ENCODE measurements around the gene SPO11. TPM values are rescaled to one million over a fixed set of nuclear protein-coding genes. Genes with fewer than 3 reads are reported as not detected.

The SPO11 gene
- total and polyA plus RNA-seq, 2 of the 8 experiments (the other 6 are each of a cell fraction or from before 2014, with no cell fraction given): not detected

DNA sequence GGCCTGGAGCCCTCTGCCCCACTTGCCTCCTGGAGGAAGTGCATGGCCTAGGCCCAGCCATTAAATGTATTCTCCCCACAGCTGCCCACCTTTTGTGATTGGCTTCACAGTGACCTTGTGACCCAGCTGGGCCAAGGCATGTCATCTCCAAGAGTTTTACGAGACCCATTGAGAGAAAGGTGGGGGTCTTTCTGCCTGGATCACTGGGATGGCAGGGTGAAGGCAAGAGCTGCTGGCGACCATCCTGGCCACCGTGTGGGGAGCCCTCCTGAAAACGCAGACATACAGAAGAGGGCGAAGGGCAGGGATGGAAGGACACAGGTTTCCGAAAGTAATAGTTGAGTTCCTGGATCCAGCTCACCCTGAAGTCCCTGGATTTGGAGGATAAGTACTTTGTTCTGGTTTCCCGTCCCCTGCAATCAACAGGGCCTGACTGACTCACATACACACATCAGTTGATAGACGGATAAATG, 12.3 kb upstream of the SPO11 start:
- no peak overlapping the region for H4K8ac ChIP-seq (ENCODE audit: extremely low read depth, insufficient read depth, low read length)
- H3K4me3 ChIP-seq (ENCODE audit: extremely low read depth in 1 of 4, insufficient read depth in 2 of 4, low read depth in 3 of 4, low read length in 4 of 4): no peak overlapping the region
- no peak overlapping the region for H3K23ac ChIP-seq (ENCODE audit: insufficient read length)
- H4K91ac ChIP-seq (replicated peaks; ENCODE audit: insufficient read length, low read length): no peak overlapping the region
- H3K27me3 ChIP-seq (replicated peaks in 1 of 4; ENCODE audit: control insufficient read depth in 3 of 4, extremely low read depth in 1 of 4, insufficient read depth in 3 of 4, low read length in 3 of 4): peaks cover 0 to 2% (median 0%) of the 10 kb centered on the region in 4 experiments; a peak in 2 of 7 replicates
- no peak overlapping the region for H3K4ac ChIP-seq (replicated peaks; ENCODE audit: insufficient read length, low read depth, low read length)
- H2BK120ac ChIP-seq (replicated peaks; ENCODE audit: low read depth, low read length): no peak overlapping the region
- DNase-seq (ENCODE audit: low read depth in 1 of 2, low spot score in 2 of 2): no peak
- no peaks in the 10 kb centered on the region for H4K20me1 ChIP-seq (replicated peaks in 1 of 2; ENCODE audit: control insufficient read depth in 1 of 2, insufficient read depth in 2 of 2, low read length in 2 of 2)
- H3K14ac ChIP-seq (ENCODE audit: insufficient read length): no peak overlapping the region
- no peak overlapping the region for H2BK5ac ChIP-seq (ENCODE audit: low read depth, low read length)
- WGBS, 2 experiments (ENCODE audit: extremely low coverage in 1 of 2, insufficient coverage in 1 of 2, insufficient read length in 1 of 2, insufficient replicate concordance in 2 of 2, low coverage in 1 of 2, low lambda C conversion rate in 2 of 2, missing lambda C conversion rate in 1 of 2): 85% methylated on average over 8 of the region's 8 CpGs; no CpG with 5 or more reads in 1 of the 2 experiments
- H2BK15ac ChIP-seq (ENCODE audit: low read length): no peak overlapping the region
- no peak overlapping the region for H2AFZ ChIP-seq (ENCODE audit: low read length)
- no peaks in the 10 kb centered on the region for H3K79me1 ChIP-seq (ENCODE audit: low read depth, low read length)
- H3K36me3 ChIP-seq (ENCODE audit: control insufficient read depth in 2 of 4, insufficient read depth in 4 of 4, low read length in 3 of 4): no peaks in the 10 kb centered on the region
- no peaks in the 10 kb centered on the region for H3K79me2 ChIP-seq (ENCODE audit: control insufficient read depth in 1 of 2, insufficient read depth in 2 of 2, low read length in 2 of 2)
- CTCF ChIA-PET (ENCODE audit: partially characterized antibody): interaction anchor here (0.9 to 2.4 kb wide), 7 partner anchors 9 to 226 kb away, joined by 3 to 14 read pairs (median 5); partner anchors contain the start of gene SPO11
- no peak overlapping the region for H2BK12ac ChIP-seq (ENCODE audit: low read depth, low read length)
- H3K18ac ChIP-seq (ENCODE audit: extremely low read depth, low read length): no peak overlapping the region
- no peaks in the 10 kb centered on the region for H3K23me2 ChIP-seq (ENCODE audit: low read depth, low read length)
- no peak overlapping the region for H3K9ac ChIP-seq (replicated peaks in 1 of 4; ENCODE audit: extremely low read depth in 1 of 4, low read depth in 3 of 4, low read length in 3 of 4)
- TF ChIP-seq BACH1 (IDR thresholded peaks at IDR 0.05; ENCODE audit: low read length): no peak
- no peak for TF ChIP-seq FOSL1 (IDR thresholded peaks at IDR 0.05; ENCODE audit: insufficient read depth, low read depth, low read length)
- no peak for TF ChIP-seq ASH2L (IDR thresholded peaks at IDR 0.05; ENCODE audit: low read length)
- no peak for TF ChIP-seq KDM1A (IDR thresholded peaks at IDR 0.05; ENCODE audit: borderline replicate concordance, low read length)
- TF ChIP-seq EP300 (IDR thresholded peaks at IDR 0.05; ENCODE audit: borderline replicate concordance in 1 of 2, low read depth in 2 of 2, low read length in 2 of 2): no peak
- no peak for TF ChIP-seq CHD2 (IDR thresholded peaks at IDR 0.05; ENCODE audit: low read length)
- H3K9me3 ChIP-seq (ENCODE audit: insufficient read depth in 2 of 2, low read depth in 1 of 2, low read length in 1 of 2): no peaks in the 10 kb centered on the region
- FAIRE-seq: no peak
- H2BK20ac ChIP-seq (ENCODE audit: low read length): no peak overlapping the region
- POLR2A ChIA-PET (ENCODE audit: partially characterized antibody): interaction anchor here (0.7 kb wide), 1 partner anchor 52 kb away, joined by 3 read pairs; no protein-coding TSS in a partner anchor
- no peak overlapping the region for H3K4me2 ChIP-seq (ENCODE audit: insufficient read depth in 1 of 2, low read depth in 2 of 2, low read length in 2 of 2)
- no peak overlapping the region for H3K27ac ChIP-seq (ENCODE audit: low read depth, low read length)
- H2AK5ac ChIP-seq (ENCODE audit: low read depth, low read length): no peak overlapping the region
- H3K4me1 ChIP-seq (replicated peaks in 1 of 4; ENCODE audit: control insufficient read depth in 3 of 4, insufficient read depth in 4 of 4, low read length in 3 of 4): no peaks in the 10 kb centered on the region; a peak in 1 of 7 replicates
- no peak overlapping the region for H4K5ac ChIP-seq (ENCODE audit: insufficient read length, low read depth, low read length)
- no peak overlapping the region for H3K56ac ChIP-seq (replicated peaks; ENCODE audit: insufficient read length, low read depth, low read length)

All from H1 (cell line).